GM21737 (cell line): ENCODE data around the gene OXCT2.
"Not testable (repeated sequence)": the region's sequence is repeated elsewhere in the genome, so short reads cannot be mapped to it uniquely, and the experiment has no call there.

Experiments used
- ATAC-seq: cut with Tn5 transposase; IDR thresholded peaks from one replicate; pipeline ENCODE4 v1.9.1; 2021; ENCODE audit warnings: mild to moderate bottlenecking, moderate library complexity; ENCODE audit not compliant: unreplicated experiment

OXCT2 gene

GRCh38 chr1:39771022-39771532 lies at the start of gene OXCT2:
Gene OXCT2, minus strand, starts transcription at chr1:39771348. Its CDS starts 93 bp downstream, at chr1:39771255.
- ATAC-seq = not testable (repeated sequence)

- ATAC-seq = no peak
Measured at GRCh38 chr1:39819091-39819812, 48.1 kb upstream of the OXCT2 start.

GRCh38 chr1:39818482-39818881 lies 47.3 kb upstream of the OXCT2 start:
- no peak for ATAC-seq

GRCh38 chr1:39817091-39817932 lies 46.2 kb upstream of the OXCT2 start:
- ATAC-seq = peak; percentile 71

- ATAC-seq = peak; percentile 42
Measured at GRCh38 chr1:39816415-39817090, 45.4 kb upstream of the OXCT2 start.

GRCh38 chr1:39812913-39813312 lies 41.8 kb upstream of the OXCT2 start:
- no peak for ATAC-seq

GRCh38 chr1:39808784-39809517 lies 37.8 kb upstream of the OXCT2 start:
- no peak for ATAC-seq

GRCh38 chr1:39805385-39805784 lies 34.2 kb upstream of the OXCT2 start:
- no peak for ATAC-seq

GRCh38 chr1:39802496-39803260 lies 31.5 kb upstream of the OXCT2 start:
- no peak for ATAC-seq

- no peak for ATAC-seq
Measured at GRCh38 chr1:39800471-39800835, 29.3 kb upstream of the OXCT2 start.

- ATAC-seq = peak; percentile 37
Measured at GRCh38 chr1:39799770-39800470, 28.8 kb upstream of the OXCT2 start.

- ATAC-seq = peak; percentile 69
Measured at GRCh38 chr1:39798859-39799769, 28.0 kb upstream of the OXCT2 start.

GRCh38 chr1:39795651-39796050 lies 24.5 kb upstream of the OXCT2 start:
- ATAC-seq = no peak

GRCh38 chr1:39791838-39792237 lies 20.7 kb upstream of the OXCT2 start:
- ATAC-seq = no peak

- no peak for ATAC-seq
Measured at GRCh38 chr1:39789571-39790110, 18.5 kb upstream of the OXCT2 start.

GRCh38 chr1:39788758-39789570 lies 17.8 kb upstream of the OXCT2 start, which contains the start of gene BMP8B:
Gene BMP8B, minus strand, starts transcription at chr1:39788865. Its CDS starts 380 bp downstream, at chr1:39788485.
- no peak for ATAC-seq

GRCh38 chr1:39788426-39788757 lies 17.2 kb upstream of the OXCT2 start:
- no peak for ATAC-seq
